Natural killer cell (primary cell): ENCODE results near the gene CCDC17. TPM values are rescaled to one million over a fixed set of nuclear protein-coding genes. Genes with fewer than 3 reads are reported as not detected.

Source experiments
- ATAC-seq, 3 donors: fragments of 150-1000 bp in 2 of 3; fragments of 200-7000 bp in 1 of 3; cut with Tn5 transposase; 1 replicate in 1 of 3; 2 replicates in 2 of 3; pipeline ENCODE4 v1.10.0; 2021; ENCODE audit warnings: mild to moderate bottlenecking in 2 of 3, moderate library complexity in 2 of 3
- DNase-seq, 2 donors: peaks; one replicate each; pipeline versions ENCODE4 v3.0.0 to v3.0.0-alpha.2; 2013 to 2021; ENCODE audit warnings: mixed read lengths in 1 of 2
- H3K27ac ChIP-seq: one replicate; pipeline ENCODE4 v1.5.1; 2013; ENCODE audit warnings: mild to moderate bottlenecking, low read length
- H3K27me3 ChIP-seq: one replicate; pipeline ENCODE4 v1.6.1; 2013; ENCODE audit warnings: low read length; ENCODE audit not compliant: control insufficient read depth, insufficient read depth
- H3K36me3 ChIP-seq: one replicate; pipeline ENCODE4 v1.6.1; 2013; ENCODE audit warnings: low read length; ENCODE audit not compliant: control insufficient read depth, insufficient read depth
- H3K4me1 ChIP-seq: one replicate; pipeline ENCODE4 v1.6.1; 2013; ENCODE audit warnings: low read length; ENCODE audit not compliant: control insufficient read depth, insufficient read depth
- H3K4me3 ChIP-seq: one replicate; pipeline ENCODE4 v1.5.1; 2013; ENCODE audit warnings: low read length
- H3K9me3 ChIP-seq: one replicate; pipeline ENCODE4 v1.6.1; 2013; ENCODE audit warnings: low read length; ENCODE audit not compliant: control insufficient read depth, insufficient read depth
- H3K27ac Mint-ChIP-seq, 2 donors: one replicate each; pipeline ENCODE4 v1.8.0; 2022; ENCODE audit warnings: mild to moderate bottlenecking in 2 of 2, mixed read lengths in 2 of 2, moderate library complexity in 1 of 2
- H3K27me3 Mint-ChIP-seq, 2 donors: one replicate each; pipeline ENCODE4 v1.8.0; 2022; ENCODE audit warnings: low read depth in 2 of 2, mixed read lengths in 2 of 2
- H3K36me3 Mint-ChIP-seq: one replicate; pipeline ENCODE4 v1.8.0; 2022; ENCODE audit warnings: mixed read lengths
- H3K4me1 Mint-ChIP-seq, 2 donors: one replicate each; pipeline ENCODE4 v1.8.0; 2022; ENCODE audit warnings: mixed read lengths in 2 of 2
- H3K4me3 Mint-ChIP-seq: one replicate; pipeline ENCODE4 v1.8.0; 2022; ENCODE audit warnings: mild to moderate bottlenecking, moderate library complexity, mixed read lengths
- H3K9me3 Mint-ChIP-seq, 2 donors: one replicate each; pipeline ENCODE4 v1.8.0; 2022; ENCODE audit warnings: mixed read lengths in 2 of 2
- WGBS: methylation state at CpG from one replicate; pipeline ENCODE4 v1.1.7; 2013; ENCODE audit warnings: missing lambda C conversion rate; ENCODE audit not compliant: insufficient coverage; 5-methylcytosine and 5-hydroxymethylcytosine counted together
- intact Hi-C: fragments of 100-400 bp; cut with micrococcal nuclease; formaldehyde crosslinking; loops from one replicate; pipeline ENCODE4 v1.14.2; 2022
- total RNA-seq, 4 donors: library from RNA; stranded (reverse); fragments of 120-200 nt in 1 of 4; gene quantifications; one replicate each; pipeline versions ENCODE4 v1.2.3 to v1.2.4, GENCODE V29; 2013 to 2022
- TF ChIP-seq, protein P1 (sequence below): fragments of 200-600 bp; IDR thresholded peaks from one replicate; pipeline ENCODE4 v1.8.0; 2022; ENCODE audit warnings: antibody characterized with exemption

CCDC17 gene
- total RNA-seq, 3 donors from 2014 or later (not counting 1 experiment from before 2014, with no cell fraction given) = 2.9 to 4.5 (median 3.3) TPM

DNA sequence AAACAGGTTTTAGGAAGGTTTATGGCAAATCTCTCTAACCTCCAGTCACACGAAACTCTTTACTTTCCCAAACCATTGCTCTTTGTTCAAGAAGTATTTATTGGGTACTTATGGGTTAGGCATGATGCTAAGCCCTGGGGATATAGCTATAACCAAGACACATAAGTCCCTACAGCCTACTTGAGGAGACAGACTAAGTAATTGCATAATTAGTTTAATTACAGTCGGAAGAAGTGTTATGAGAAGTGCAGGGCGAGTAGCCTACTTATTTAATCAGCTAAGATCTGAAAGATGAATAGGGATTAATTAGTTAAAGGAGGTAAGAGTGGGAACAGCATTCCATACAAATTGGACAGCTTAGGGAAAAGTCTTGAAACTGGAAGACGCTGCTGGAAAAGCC is 53.2 kb downstream of the CCDC17 start:
- Mint-ChIP-seq H3K4me1 (no peaks in the 10 kb centered on the region), H3K36me3 (no peaks in the 10 kb centered on the region), H3K9me3 (no peaks in the 10 kb centered on the region), H3K27ac (no peak overlapping the region), H3K4me3 (no peak overlapping the region), H3K27me3 (no peaks in the 10 kb centered on the region)
- intact Hi-C loops = loop anchor here (1.0 kb wide), 3 partner anchors 58 to 556 kb away; no protein-coding TSS in a partner anchor
- no peaks in the 10 kb centered on the region for H3K9me3 ChIP-seq
- TF ChIP-seq, protein P1, sequence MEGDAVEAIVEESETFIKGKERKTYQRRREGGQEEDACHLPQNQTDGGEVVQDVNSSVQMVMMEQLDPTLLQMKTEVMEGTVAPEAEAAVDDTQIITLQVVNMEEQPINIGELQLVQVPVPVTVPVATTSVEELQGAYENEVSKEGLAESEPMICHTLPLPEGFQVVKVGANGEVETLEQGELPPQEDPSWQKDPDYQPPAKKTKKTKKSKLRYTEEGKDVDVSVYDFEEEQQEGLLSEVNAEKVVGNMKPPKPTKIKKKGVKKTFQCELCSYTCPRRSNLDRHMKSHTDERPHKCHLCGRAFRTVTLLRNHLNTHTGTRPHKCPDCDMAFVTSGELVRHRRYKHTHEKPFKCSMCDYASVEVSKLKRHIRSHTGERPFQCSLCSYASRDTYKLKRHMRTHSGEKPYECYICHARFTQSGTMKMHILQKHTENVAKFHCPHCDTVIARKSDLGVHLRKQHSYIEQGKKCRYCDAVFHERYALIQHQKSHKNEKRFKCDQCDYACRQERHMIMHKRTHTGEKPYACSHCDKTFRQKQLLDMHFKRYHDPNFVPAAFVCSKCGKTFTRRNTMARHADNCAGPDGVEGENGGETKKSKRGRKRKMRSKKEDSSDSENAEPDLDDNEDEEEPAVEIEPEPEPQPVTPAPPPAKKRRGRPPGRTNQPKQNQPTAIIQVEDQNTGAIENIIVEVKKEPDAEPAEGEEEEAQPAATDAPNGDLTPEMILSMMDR = no peak
- no peak overlapping the region for H3K4me3 ChIP-seq
- no peaks in the 10 kb centered on the region for H3K4me1 ChIP-seq
- ATAC-seq = no peak
- WGBS = 94% methylated on average over 3 of the region's 4 CpGs
- H3K27me3 ChIP-seq = no peaks in the 10 kb centered on the region
- DNase-seq = no peak
- peaks cover 39% of the 10 kb centered on the region for H3K36me3 ChIP-seq
- no peak overlapping the region for H3K27ac ChIP-seq

Other genes starting within 250 kb of the CCDC17 start
- gene TESK2, start 132.9 kb downstream of the CCDC17 start, total RNA-seq = 1 to 10 TPM; 5.1 to 7.4 (median 6.0) TPM
- gene CCDC163, start 124.0 kb downstream of the CCDC17 start, total RNA-seq = 1 to 10 TPM; 3.0 to 6.9 (median 5.8) TPM
- gene MMACHC, start 123.8 kb downstream of the CCDC17 start, total RNA-seq = 1 to 10 TPM in 1 of 3 donors, under 1 TPM in 2; 0.73 to 1.5 (median 0.88) TPM
- gene PRDX1, start 102.2 kb downstream of the CCDC17 start, total RNA-seq = 10 to 100 TPM; 24.8 to 39.1 (median 30.6) TPM
- gene AKR1A1, start 73.2 kb downstream of the CCDC17 start, total RNA-seq = 10 to 100 TPM; 45.7 to 54.2 (median 53.9) TPM
- 100 to 1,000 TPM; 109 to 171 (median 121) TPM for gene NASP, start 40.0 kb downstream of the CCDC17 start, total RNA-seq
- gene GPBP1L1, start 62.5 kb upstream of the CCDC17 start, total RNA-seq = 100 to 1,000 TPM; 144 to 176 (median 153) TPM
- gene TMEM69, start 64.1 kb upstream of the CCDC17 start, total RNA-seq = 10 to 100 TPM in 1 of 3 donors, 1 to 10 TPM in 2; 8.8 to 14.2 (median 9.3) TPM
- gene IPP, start 126.6 kb upstream of the CCDC17 start, total RNA-seq = 10 to 100 TPM; 15.3 to 20.8 (median 19.1) TPM
- 10 to 100 TPM; 25.3 to 28.6 (median 27.9) TPM for gene MAST2, start 179.6 kb upstream of the CCDC17 start, total RNA-seq